Trophoblast cell (in vitro differentiated cells and primary cell): ENCODE results near the gene CYTH1.
A peak's percentile ranks its signal among the peaks of the same experiment; 100 is the strongest.

Experiments
- DNase-seq, 2 donors: peaks; one replicate each; pipeline ENCODE4 v3.0.0-alpha.2; 2016
- H2AFZ ChIP-seq: 2 replicates; pipeline ENCODE4 v1.6.1; 2013; ENCODE audit warnings: low read length, moderate library complexity, mild to moderate bottlenecking; ENCODE audit not compliant: insufficient read depth, poor library complexity
- H2AK5ac ChIP-seq: 2 replicates; pipeline ENCODE4 v1.6.1; 2013; ENCODE audit warnings: mild to moderate bottlenecking, low read length
- H2BK120ac ChIP-seq: 2 replicates; pipeline ENCODE4 v1.6.1; 2013; ENCODE audit warnings: low read length, mild to moderate bottlenecking, moderate library complexity; ENCODE audit not compliant: insufficient read depth, poor library complexity
- H2BK12ac ChIP-seq: 2 replicates; pipeline ENCODE4 v1.6.1; 2013; ENCODE audit warnings: mild to moderate bottlenecking, low read length, moderate library complexity
- H2BK5ac ChIP-seq: 2 replicates; pipeline ENCODE4 v1.6.1; 2013; ENCODE audit warnings: low read length, low read depth, moderate library complexity, mild to moderate bottlenecking; ENCODE audit not compliant: poor library complexity
- H3K14ac ChIP-seq: 2 replicates; pipeline ENCODE4 v1.6.1; 2013; ENCODE audit warnings: mild to moderate bottlenecking, low read length
- H3K18ac ChIP-seq: 2 replicates; pipeline ENCODE4 v1.6.1; 2013; ENCODE audit warnings: mild to moderate bottlenecking, low read length
- H3K23ac ChIP-seq: 2 replicates; pipeline ENCODE4 v1.6.1; 2013; ENCODE audit warnings: low read length
- H3K27ac ChIP-seq: 2 replicates; pipeline ENCODE4 v1.5.1; 2013; ENCODE audit warnings: low read depth, mild to moderate bottlenecking, inconsistent platforms, low read length, moderate library complexity
- H3K27me3 ChIP-seq: 2 replicates; pipeline ENCODE4 v1.6.1; 2013; ENCODE audit warnings: inconsistent platforms, mild to moderate bottlenecking, low read length, moderate library complexity; ENCODE audit not compliant: insufficient read depth
- H3K36me3 ChIP-seq, 2 experiments: 1 replicate in 1 of 2; 2 replicates in 1 of 2; pipeline ENCODE4 v1.6.1; 2013; ENCODE audit warnings: low read length in 2 of 2, mild to moderate bottlenecking in 2 of 2, moderate library complexity in 1 of 2; ENCODE audit not compliant: insufficient read depth in 2 of 2, control insufficient read depth in 1 of 2
- H3K4ac ChIP-seq: 2 replicates; pipeline ENCODE4 v1.6.1; 2013; ENCODE audit warnings: low read depth, mild to moderate bottlenecking, low read length, moderate library complexity
- H3K4me1 ChIP-seq, 2 experiments: 1 replicate in 1 of 2; 2 replicates in 1 of 2; pipeline ENCODE4 v1.6.1; 2013; ENCODE audit warnings: low read length in 2 of 2, mild to moderate bottlenecking in 2 of 2, moderate library complexity in 1 of 2; ENCODE audit not compliant: insufficient read depth in 2 of 2, control insufficient read depth in 1 of 2
- H3K4me2 ChIP-seq: 2 replicates; pipeline ENCODE4 v1.6.1; 2013; ENCODE audit warnings: inconsistent platforms, mild to moderate bottlenecking, low read length, moderate library complexity
- H3K4me3 ChIP-seq: 2 replicates; pipeline ENCODE4 v1.5.1; 2013; ENCODE audit warnings: mild to moderate bottlenecking, low read depth, low read length, inconsistent platforms
- H3K79me1 ChIP-seq: one replicate; pipeline ENCODE4 v1.6.1; 2013; ENCODE audit warnings: low read length
- H3K79me2 ChIP-seq: 2 replicates; pipeline ENCODE4 v1.6.1; 2013; ENCODE audit warnings: low read length, mild to moderate bottlenecking; ENCODE audit not compliant: control insufficient read depth, insufficient read depth, poor library complexity
- H3K9ac ChIP-seq: 2 replicates; pipeline ENCODE4 v1.6.1; 2013; ENCODE audit warnings: mild to moderate bottlenecking, low read length
- H3K9me3 ChIP-seq: 2 replicates; pipeline ENCODE4 v1.6.1; 2013; ENCODE audit warnings: low read depth, mild to moderate bottlenecking, control low read depth, inconsistent platforms, low read length; ENCODE audit not compliant: insufficient read depth
- H4K12ac ChIP-seq: 2 replicates; pipeline ENCODE4 v1.6.1; 2013; ENCODE audit warnings: low read depth, mild to moderate bottlenecking, low read length, moderate library complexity
- H4K8ac ChIP-seq: 2 replicates; pipeline ENCODE4 v1.6.1; 2013; ENCODE audit warnings: low read depth, mild to moderate bottlenecking, low read length, moderate library complexity
- H4K91ac ChIP-seq: one replicate; pipeline ENCODE4 v1.6.1; 2013; ENCODE audit warnings: low read depth, mild to moderate bottlenecking, low read length, moderate library complexity
- WGBS: extraction: QIAGEN DNeasy Blood & Tissue Kit; methylation state at CpG from one replicate; pipeline ENCODE4 v1.1.7; 2013; ENCODE audit warnings: missing lambda C conversion rate; ENCODE audit not compliant: insufficient read length, insufficient coverage; ENCODE audit errors: extremely low coverage; 5-methylcytosine and 5-hydroxymethylcytosine counted together

Gene CYTH1

GRCh38 chr17:78797213-78797612, 15.1 kb upstream of the CYTH1 start:
- Histone ChIP-seq H3K14ac (no peak overlapping the region), H3K4ac (no peak overlapping the region), H3K9me3 (no peaks in the 10 kb centered on the region), H3K18ac (no peak overlapping the region), H2AFZ (no peak overlapping the region), H4K91ac (no peak overlapping the region), H3K23ac (no peak overlapping the region), H4K12ac (no peak overlapping the region), H2AK5ac (no peak overlapping the region), H3K79me2 (no peaks in the 10 kb centered on the region), H2BK5ac (no peak overlapping the region), H3K4me3 (no peak overlapping the region), H3K27me3 (no peaks in the 10 kb centered on the region), H4K8ac (no peak overlapping the region), H3K27ac (no peak overlapping the region), H3K4me1 (peaks cover 0 to 8% of the 10 kb centered on the region in 2 experiments), H3K4me2 (no peak overlapping the region), H2BK12ac (no peak overlapping the region), H3K36me3 (peaks cover 47 to 65% of the 10 kb centered on the region in 2 experiments), H2BK120ac (no peak overlapping the region), H3K79me1 (no peaks in the 10 kb centered on the region), H3K9ac (no peak overlapping the region)
- no peak for DNase-seq
- no CpG with 5 or more reads among the region's 11 CpGs for WGBS

- Histone ChIP-seq H2BK12ac (no peak overlapping the region), H3K9me3 (no peaks in the 10 kb centered on the region), H2BK5ac (no peak overlapping the region), H3K4me1 (peaks cover 0 to 8% of the 10 kb centered on the region in 2 experiments), H3K79me1 (peaks cover 2% of the 10 kb centered on the region), H4K8ac (no peak overlapping the region), H4K91ac (no peak overlapping the region), H3K27ac (no peak overlapping the region), H3K27me3 (no peaks in the 10 kb centered on the region), H3K4me2 (no peak overlapping the region), H3K4ac (no peak overlapping the region), H2AK5ac (no peak overlapping the region), H3K79me2 (no peaks in the 10 kb centered on the region), H4K12ac (no peak overlapping the region), H3K36me3 (peaks cover 45 to 60% of the 10 kb centered on the region in 2 experiments), H2BK120ac (no peak overlapping the region), H3K18ac (no peak overlapping the region), H3K4me3 (no peak overlapping the region), H2AFZ (no peak overlapping the region), H3K9ac (peak overlapping the region; percentile 20), H3K14ac (no peak overlapping the region), H3K23ac (no peak overlapping the region)
- DNase-seq, result no peak
- WGBS, result no CpG with 5 or more reads among the region's 11 CpGs
Observed at GRCh38 chr17:78796517-78796900, 14.4 kb upstream of the CYTH1 start.

- Histone ChIP-seq H3K79me1 (peaks cover 2% of the 10 kb centered on the region), H4K12ac (no peak overlapping the region)
- no peak for DNase-seq
Observed at GRCh38 chr17:78795861-78796516, 13.9 kb upstream of the CYTH1 start.

GRCh38 chr17:78794864-78795640, 13.0 kb upstream of the CYTH1 start:
- Histone ChIP-seq H3K4me2 (no peak overlapping the region), H2AK5ac (no peak overlapping the region), H3K27ac (no peak overlapping the region), H3K23ac (no peak overlapping the region), H3K4me1 (peaks cover 0 to 8% of the 10 kb centered on the region in 2 experiments), H3K9ac (no peak overlapping the region), H3K79me2 (no peaks in the 10 kb centered on the region), H3K4ac (no peak overlapping the region), H4K91ac (no peak overlapping the region), H4K8ac (no peak overlapping the region), H4K12ac (no peak overlapping the region), H3K27me3 (no peaks in the 10 kb centered on the region), H3K18ac (no peak overlapping the region), H3K14ac (no peak overlapping the region), H2BK120ac (no peak overlapping the region), H3K36me3 (peaks cover 42 to 52% of the 10 kb centered on the region in 2 experiments), H3K9me3 (no peaks in the 10 kb centered on the region), H3K4me3 (no peak overlapping the region), H2BK12ac (no peak overlapping the region), H2AFZ (no peak overlapping the region), H2BK5ac (no peak overlapping the region), H3K79me1 (peaks cover 2% of the 10 kb centered on the region)
- no peak for DNase-seq
- no CpG with 5 or more reads among the region's 22 CpGs for WGBS

More at GRCh38 chr17:78795861-78796516, 13.9 kb upstream of the CYTH1 start:
- H3K79me2 ChIP-seq, result no peaks in the 10 kb centered on the region
- no peak overlapping the region for H2AFZ ChIP-seq
- no peak overlapping the region for H3K14ac ChIP-seq
- no peaks in the 10 kb centered on the region for H3K9me3 ChIP-seq
- H3K23ac ChIP-seq, result no peak overlapping the region
- no peak overlapping the region for H3K4me2 ChIP-seq
- H3K4me1 ChIP-seq, result peaks cover 0 to 8% of the 10 kb centered on the region in 2 experiments
- no peak overlapping the region for H4K8ac ChIP-seq
- H3K36me3 ChIP-seq, result peaks cover 46 to 57% of the 10 kb centered on the region in 2 experiments
- H3K18ac ChIP-seq, result no peak overlapping the region
- no peak overlapping the region for H3K9ac ChIP-seq
- H2BK5ac ChIP-seq, result no peak overlapping the region
- no peak overlapping the region for H3K4ac ChIP-seq
- no peak overlapping the region for H2AK5ac ChIP-seq
- no CpG with 5 or more reads among the region's 14 CpGs for WGBS
- no peak overlapping the region for H2BK120ac ChIP-seq
- no peaks in the 10 kb centered on the region for H3K27me3 ChIP-seq
- H3K27ac ChIP-seq, result no peak overlapping the region
- no peak overlapping the region for H4K91ac ChIP-seq
- no peak overlapping the region for H2BK12ac ChIP-seq
- no peak overlapping the region for H3K4me3 ChIP-seq
